DOHH2 (cell line): ENCODE measurements around the gene TMPRSS7.

Source experiments
- CTCF ChIP-seq: fragments of 200-600 bp; sonication (generic); IDR thresholded peaks from one replicate; pipeline ENCODE4 v1.5.1; 2014; ENCODE audit warnings: antibody characterized with exemption, mild to moderate bottlenecking, low read depth, low read length; ENCODE audit not compliant: poor library complexity, severe bottlenecking
- EZH2phosphoT487 ChIP-seq: fragments of 200-600 bp; sonication (generic); IDR thresholded peaks from 2 replicates; pipeline ENCODE4 v1.6.1; 2017; ENCODE audit warnings: borderline replicate concordance, mild to moderate bottlenecking, antibody characterized with exemption, low read length, moderate library complexity, mixed read lengths

GRCh38 chr3:112001526-112001925, 33.0 kb upstream of the TMPRSS7 start:
- no peak for TF ChIP-seq CTCF
- no peak for TF ChIP-seq EZH2phosphoT487
